Globus pallidus (tissue), 1 donor: ENCODE measurements around the gene FRMD4A.

Source experiments
- DNase-seq: peaks from one replicate; pipeline ENCODE4 v3.0.0-alpha.2; 2015; ENCODE audit warnings: low spot score

Gene FRMD4A

GRCh38 chr10:14330388-14331061 is at the start of gene FRMD4A:
TSS of gene FRMD4A (minus strand) at chr10:14330924.
- DNase-seq = no peak

- no peak for DNase-seq
Measured at GRCh38 chr10:14379556-14380280, 49.0 kb upstream of the FRMD4A start.

GRCh38 chr10:14378387-14378960 is 47.8 kb upstream of the FRMD4A start:
- DNase-seq = no peak

- no peak for DNase-seq
Measured at GRCh38 chr10:14377591-14378175, 47.0 kb upstream of the FRMD4A start.

- DNase-seq = no peak
Measured at GRCh38 chr10:14374745-14375445, 44.2 kb upstream of the FRMD4A start.

GRCh38 chr10:14372606-14373005 is 41.9 kb upstream of the FRMD4A start:
- no peak for DNase-seq

- DNase-seq = no peak
Measured at GRCh38 chr10:14371581-14371980, 40.9 kb upstream of the FRMD4A start.

GRCh38 chr10:14370894-14371293 is 40.2 kb upstream of the FRMD4A start:
- no peak for DNase-seq

GRCh38 chr10:14369906-14370305 is 39.2 kb upstream of the FRMD4A start:
- DNase-seq = no peak

GRCh38 chr10:14366760-14367159 is 36.0 kb upstream of the FRMD4A start:
- no peak for DNase-seq

- no peak for DNase-seq
Measured at GRCh38 chr10:14365266-14365665, 34.5 kb upstream of the FRMD4A start.

- no peak for DNase-seq
Measured at GRCh38 chr10:14362104-14362503, 31.4 kb upstream of the FRMD4A start.

GRCh38 chr10:14360961-14361360 is 30.2 kb upstream of the FRMD4A start:
- DNase-seq = no peak

- no peak for DNase-seq
Measured at GRCh38 chr10:14360515-14360914, 29.8 kb upstream of the FRMD4A start.

- DNase-seq = peak; percentile 7
Measured at GRCh38 chr10:14358886-14359573, 28.3 kb upstream of the FRMD4A start.

GRCh38 chr10:14356921-14357320 is 26.2 kb upstream of the FRMD4A start:
- DNase-seq = no peak

GRCh38 chr10:14355750-14356149 is 25.0 kb upstream of the FRMD4A start:
- DNase-seq = no peak

- no peak for DNase-seq
Measured at GRCh38 chr10:14353291-14353913, 22.7 kb upstream of the FRMD4A start.

- DNase-seq = no peak
Measured at GRCh38 chr10:14350006-14350405, 19.3 kb upstream of the FRMD4A start.

GRCh38 chr10:14349081-14349480 is 18.4 kb upstream of the FRMD4A start:
- peak; percentile 63 for DNase-seq

- no peak for DNase-seq
Measured at GRCh38 chr10:14345262-14345661, 14.5 kb upstream of the FRMD4A start.
